Uterus (tissue), 4 donors: ENCODE measurements around the gene CRYBA2. TPM values are rescaled to one million over a fixed set of nuclear protein-coding genes. Genes with fewer than 3 reads are reported as not detected.
A peak's percentile ranks its signal among the peaks of the same experiment; 100 is the strongest.

ENCODE experiments used
- DNase-seq, 2 donors: peaks; one replicate each; pipeline ENCODE4 v3.0.0-alpha.2; 2019 to 2020
- H3K27ac ChIP-seq, 2 donors: fragments of 200-600 bp; sonication (generic); 1 replicate in 1 of 2; 2 replicates in 1 of 2; pipeline ENCODE4 v1.5.1; 2016 to 2018
- H3K27me3 ChIP-seq, 2 donors: fragments of 200-600 bp; sonication (generic); one replicate each; pipeline ENCODE4 v1.5.1; 2018 to 2019; ENCODE audit warnings: control low read depth in 1 of 2
- H3K36me3 ChIP-seq, 2 donors: fragments of 200-600 bp; sonication (generic); one replicate each; pipeline ENCODE4 v1.5.1; 2019; ENCODE audit warnings: control low read depth in 1 of 2
- H3K4me1 ChIP-seq, 2 donors: fragments of 200-600 bp; sonication (generic); one replicate each; pipeline ENCODE4 v1.5.1; 2018 to 2019; ENCODE audit warnings: control low read depth in 1 of 2
- H3K4me3 ChIP-seq, 2 donors: fragments of 200-600 bp; sonication (generic); 1 replicate in 1 of 2; 2 replicates in 1 of 2; pipeline ENCODE4 v1.5.1; 2018 to 2019; ENCODE audit warnings: mild to moderate bottlenecking in 1 of 2
- H3K9me3 ChIP-seq, 2 donors: fragments of 200-600 bp; sonication (generic); one replicate each; pipeline ENCODE4 v1.5.1; 2019; ENCODE audit warnings: control low read depth in 1 of 2
- POLR2A ChIP-seq, 2 donors: fragments of 450-650 bp; IDR thresholded peaks; one replicate each; pipeline ENCODE4 v1.6.1; 2016; ENCODE audit warnings: antibody characterized with exemption in 2 of 2, mild to moderate bottlenecking in 1 of 2, moderate library complexity in 1 of 2
- intact Hi-C: fragments of 100-400 bp; cut with DNase I; formaldehyde crosslinking; loops from one replicate; pipeline ENCODE4 v1.15.1; 2023; ENCODE audit warnings: low total_unique reads
- total RNA-seq, 4 donors: library from RNA; depleted of rRNA in 3 of 4; stranded (reverse); fragments of >200 nt in 3 of 4; gene quantifications; one replicate each; pipeline versions ENCODE4 v1.1.0 to v1.2.4, GENCODE V29; 2014 to 2023
- TF ChIP-seq, protein P1 (sequence below), 4 experiments: fragments of 200-600 bp in 2 of 4; fragments of 450-650 bp in 2 of 4; sonication (generic) in 2 of 4; IDR thresholded peaks; one replicate each; pipeline ENCODE4 v1.5.1; 2016 to 2019; ENCODE audit warnings: antibody characterized with exemption in 4 of 4, mild to moderate bottlenecking in 2 of 4, moderate library complexity in 1 of 4
- donor health status: DM: yes; HTN: yes; CAD: no.

Gene CRYBA2
- total RNA-seq, 4 donors from 2014 or later = not detected

DNA sequence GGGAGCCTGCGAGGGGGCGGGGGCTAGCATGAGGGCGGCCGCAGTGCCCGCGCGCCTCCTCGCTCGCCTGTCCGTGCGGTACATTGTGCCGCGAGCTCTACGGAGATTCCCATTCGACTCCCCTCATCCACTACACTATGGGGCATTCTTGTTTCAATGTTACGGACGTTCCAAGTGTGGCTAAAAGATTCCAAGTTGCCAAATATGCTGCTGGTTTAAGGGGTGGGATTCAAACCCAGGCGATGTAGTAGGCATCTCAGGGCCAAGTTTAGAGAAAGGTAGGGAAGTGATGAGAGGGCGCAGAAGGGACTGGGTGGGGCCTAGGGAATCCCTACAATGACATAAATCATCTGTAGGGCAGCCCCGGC, 10.0 kb upstream of the CRYBA2 start:
- H3K4me1 ChIP-seq = peaks cover 0 to 18% of the 10 kb centered on the region in 2 donors
- DNase-seq = no peak
- intact Hi-C loops = no loop called here
- no peaks in the 10 kb centered on the region for H3K9me3 ChIP-seq
- H3K27me3 ChIP-seq = peaks cover 19 to 33% of the 10 kb centered on the region in 2 donors
- H3K27ac ChIP-seq = no peak overlapping the region
- TF ChIP-seq, protein P1, sequence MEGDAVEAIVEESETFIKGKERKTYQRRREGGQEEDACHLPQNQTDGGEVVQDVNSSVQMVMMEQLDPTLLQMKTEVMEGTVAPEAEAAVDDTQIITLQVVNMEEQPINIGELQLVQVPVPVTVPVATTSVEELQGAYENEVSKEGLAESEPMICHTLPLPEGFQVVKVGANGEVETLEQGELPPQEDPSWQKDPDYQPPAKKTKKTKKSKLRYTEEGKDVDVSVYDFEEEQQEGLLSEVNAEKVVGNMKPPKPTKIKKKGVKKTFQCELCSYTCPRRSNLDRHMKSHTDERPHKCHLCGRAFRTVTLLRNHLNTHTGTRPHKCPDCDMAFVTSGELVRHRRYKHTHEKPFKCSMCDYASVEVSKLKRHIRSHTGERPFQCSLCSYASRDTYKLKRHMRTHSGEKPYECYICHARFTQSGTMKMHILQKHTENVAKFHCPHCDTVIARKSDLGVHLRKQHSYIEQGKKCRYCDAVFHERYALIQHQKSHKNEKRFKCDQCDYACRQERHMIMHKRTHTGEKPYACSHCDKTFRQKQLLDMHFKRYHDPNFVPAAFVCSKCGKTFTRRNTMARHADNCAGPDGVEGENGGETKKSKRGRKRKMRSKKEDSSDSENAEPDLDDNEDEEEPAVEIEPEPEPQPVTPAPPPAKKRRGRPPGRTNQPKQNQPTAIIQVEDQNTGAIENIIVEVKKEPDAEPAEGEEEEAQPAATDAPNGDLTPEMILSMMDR (IDR thresholded peaks at IDR 0.05) = no peak
- TF ChIP-seq POLR2A (IDR thresholded peaks at IDR 0.05) = no peak
- no peaks in the 10 kb centered on the region for H3K36me3 ChIP-seq
- no peak overlapping the region for H3K4me3 ChIP-seq

DNA sequence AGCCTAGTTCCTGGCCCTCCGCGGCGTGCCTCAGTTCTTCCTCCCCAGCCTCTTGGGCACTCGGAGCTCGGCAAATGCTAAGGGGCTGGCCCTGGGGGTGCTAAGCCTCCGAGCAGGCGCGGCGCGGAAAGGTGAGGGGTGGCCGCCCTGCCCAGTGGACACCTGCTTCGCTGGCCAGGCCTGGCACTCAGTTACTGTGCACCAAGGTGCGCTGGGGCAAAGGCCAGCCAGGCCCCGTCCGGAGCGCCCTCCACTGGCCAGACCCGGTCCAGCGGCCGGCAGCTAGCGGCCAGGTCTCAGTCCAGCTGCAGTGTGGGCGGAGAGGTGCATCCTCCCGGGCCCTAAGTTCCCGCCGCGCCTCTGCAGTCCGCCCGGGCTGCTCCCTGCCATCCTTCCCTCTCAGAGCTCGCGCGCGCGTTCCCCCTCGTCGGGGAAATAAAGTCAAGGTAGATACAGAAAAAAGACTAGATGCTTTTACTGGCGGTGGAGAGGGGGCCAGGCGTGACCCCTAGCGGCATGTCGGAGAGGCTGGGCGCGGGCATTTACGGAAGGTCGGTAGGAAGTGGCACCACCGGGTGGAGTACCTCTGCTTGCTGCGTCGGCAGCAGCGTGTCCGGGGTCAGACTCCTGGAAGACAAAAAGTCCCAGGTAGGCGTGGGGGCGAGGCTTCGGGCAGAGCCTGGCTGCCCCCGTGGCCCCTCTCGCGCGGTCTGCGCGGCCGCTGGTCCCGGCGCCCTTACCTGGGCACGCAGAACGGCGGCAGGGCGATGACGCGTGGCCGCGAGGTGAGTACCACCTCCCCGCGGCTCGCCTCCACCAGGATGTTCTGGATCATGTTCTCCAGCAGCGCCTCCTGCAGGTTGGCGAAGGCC, 9.4 kb upstream of the CRYBA2 start:
- intact Hi-C loops = no loop called here
- no peaks in the 10 kb centered on the region for H3K36me3 ChIP-seq
- H3K27ac ChIP-seq = no peak overlapping the region
- TF ChIP-seq, protein P1 (IDR thresholded peaks at IDR 0.05) = peak in 3 of 4 experiments; percentile 8 to 23 (median 9)
- TF ChIP-seq POLR2A (IDR thresholded peaks at IDR 0.05) = no peak
- no peaks in the 10 kb centered on the region for H3K9me3 ChIP-seq
- peaks cover 0 to 18% of the 10 kb centered on the region in 2 donors for H3K4me1 ChIP-seq
- DNase-seq = no peak
- H3K4me3 ChIP-seq = no peak overlapping the region
- peaks cover 19 to 33% of the 10 kb centered on the region in 2 donors for H3K27me3 ChIP-seq

DNA sequence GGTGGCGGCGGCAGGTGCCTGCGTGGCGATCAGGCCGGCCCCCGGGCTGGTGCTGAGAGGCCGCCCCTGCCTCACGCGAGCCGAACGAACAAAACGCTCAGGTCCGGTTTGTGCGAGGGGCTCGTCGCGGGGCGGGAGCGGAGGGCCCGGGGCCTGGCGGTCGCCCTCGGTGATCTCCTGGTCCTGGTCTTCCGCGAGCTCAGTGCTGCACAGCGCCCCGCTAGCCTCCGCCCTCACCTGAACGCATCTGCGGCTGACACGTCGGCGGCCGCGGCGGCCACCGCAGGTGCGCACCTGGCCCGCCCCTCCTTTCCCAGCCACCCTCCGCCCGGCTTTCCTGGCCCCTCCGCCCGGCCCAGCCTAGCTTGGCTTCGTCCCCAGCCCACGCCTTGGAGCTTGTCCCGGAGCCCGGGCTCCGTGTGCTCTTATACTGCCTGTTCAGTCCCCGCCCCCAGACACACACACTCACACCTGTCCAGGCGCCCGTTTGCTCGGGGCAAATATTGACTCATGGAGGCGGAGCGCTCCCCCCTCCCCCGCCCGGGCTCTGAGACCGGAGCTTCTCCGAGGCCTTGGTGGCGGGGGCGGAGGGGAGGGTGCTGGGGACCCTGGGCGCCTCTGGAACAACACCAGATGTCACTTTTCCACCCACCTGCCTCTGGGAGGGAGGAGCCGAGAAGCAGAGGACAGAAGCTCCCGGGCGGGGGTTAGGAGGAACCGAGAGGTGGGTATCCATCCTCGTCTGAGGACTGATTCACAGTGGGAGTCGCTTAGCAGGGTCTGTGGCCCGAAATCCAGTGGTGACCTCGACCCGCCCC, 8.6 kb upstream of the CRYBA2 start:
- intact Hi-C loops = no loop called here
- Histone ChIP-seq H3K4me3 (no peak overlapping the region), H3K9me3 (no peaks in the 10 kb centered on the region), H3K36me3 (no peaks in the 10 kb centered on the region), H3K27ac (no peak overlapping the region), H3K27me3 (peaks cover 19 to 33% of the 10 kb centered on the region in 2 donors), H3K4me1 (peaks cover 0 to 18% of the 10 kb centered on the region in 2 donors)
- DNase-seq = no peak
- TF ChIP-seq, protein P1 (IDR thresholded peaks at IDR 0.05) = no peak
- peak in 1 of 2 donors; percentile 51 for TF ChIP-seq POLR2A (IDR thresholded peaks at IDR 0.05)

DNA sequence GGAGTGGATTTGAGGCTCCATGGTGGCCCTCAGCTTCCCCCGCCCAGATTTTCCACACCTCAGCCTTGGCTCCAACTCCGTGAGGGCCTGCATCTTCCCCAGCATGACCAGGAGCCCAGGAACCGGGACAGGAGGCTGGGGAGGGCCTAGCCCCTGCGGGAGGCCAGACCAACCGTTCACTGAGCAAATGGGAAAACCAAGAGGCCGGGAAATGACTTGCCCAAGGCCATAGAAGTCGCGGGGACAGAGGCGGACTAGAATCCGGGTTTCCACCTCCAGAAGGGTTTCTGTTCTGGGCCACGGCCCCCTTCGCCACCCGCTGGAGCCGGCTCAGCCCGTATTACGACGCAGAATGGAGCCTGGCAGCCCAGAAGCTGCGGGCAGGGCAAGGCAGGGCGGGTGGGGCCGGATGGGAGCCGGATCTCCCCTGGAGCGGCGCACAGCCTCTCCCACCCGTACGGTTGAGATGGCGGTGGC, 7.9 kb upstream of the CRYBA2 start:
- no peaks in the 10 kb centered on the region for H3K36me3 ChIP-seq
- no peaks in the 10 kb centered on the region for H3K9me3 ChIP-seq
- peaks cover 19 to 33% of the 10 kb centered on the region in 2 donors for H3K27me3 ChIP-seq
- DNase-seq = no peak
- intact Hi-C loops = no loop called here
- H3K4me3 ChIP-seq = no peak overlapping the region
- TF ChIP-seq, protein P1 (IDR thresholded peaks at IDR 0.05) = no peak
- no peak for TF ChIP-seq POLR2A (IDR thresholded peaks at IDR 0.05)
- no peak overlapping the region for H3K27ac ChIP-seq
- peaks cover 0 to 18% of the 10 kb centered on the region in 2 donors for H3K4me1 ChIP-seq
